MM.1S (cell line): Measurements from ENCODE around the gene TP53AIP1.

Source experiments
- DNase-seq: peaks from one replicate; pipeline ENCODE4 v3.0.0-alpha.2; 2015
- H2AFZ ChIP-seq: fragments of 300-600 bp; sonication (generic); 2 replicates; pipeline ENCODE4 v1.6.0; 2016; ENCODE audit warnings: antibody characterized with exemption, low read length
- H3F3A ChIP-seq: fragments of 300-600 bp; sonication (generic); 2 replicates; pipeline ENCODE4 v1.6.1; 2016; ENCODE audit warnings: mild to moderate bottlenecking, antibody characterized with exemption, low read length, moderate library complexity, mixed read lengths; ENCODE audit not compliant: insufficient read depth
- H3K27ac ChIP-seq: fragments of 300-600 bp; sonication (generic); 2 replicates; pipeline ENCODE4 v1.5.1; 2016; ENCODE audit warnings: mild to moderate bottlenecking, low read length
- H3K27me3 ChIP-seq: fragments of 300-600 bp; sonication (generic); replicated peaks from 2 replicates; pipeline ENCODE4 v1.6.0; 2016; ENCODE audit warnings: low read length; ENCODE audit not compliant: insufficient read depth
- H3K36me3 ChIP-seq: fragments of 300-600 bp; sonication (generic); replicated peaks from 2 replicates; pipeline ENCODE4 v1.6.1; 2016; ENCODE audit warnings: mild to moderate bottlenecking, low read length, mixed read lengths; ENCODE audit not compliant: insufficient read depth
- H3K4me1 ChIP-seq: fragments of 300-600 bp; sonication (generic); 2 replicates; pipeline ENCODE4 v1.6.1; 2016; ENCODE audit warnings: low read length, mixed read lengths
- H3K4me2 ChIP-seq: fragments of 300-600 bp; sonication (generic); 2 replicates; pipeline ENCODE4 v1.6.0; 2016; ENCODE audit warnings: low read depth, low read length
- H3K4me3 ChIP-seq: fragments of 300-600 bp; sonication (generic); 2 replicates; pipeline ENCODE4 v1.5.1; 2016; ENCODE audit warnings: low read length, mixed read lengths
- H3K79me2 ChIP-seq: fragments of 300-600 bp; sonication (generic); 2 replicates; pipeline ENCODE4 v1.6.1; 2016; ENCODE audit warnings: mixed run types, low read length, mixed read lengths
- H3K9ac ChIP-seq: fragments of 300-600 bp; sonication (generic); 2 replicates; pipeline ENCODE4 v1.6.1; 2016; ENCODE audit warnings: low read length, mixed read lengths
- H3K9me2 ChIP-seq: fragments of 300-600 bp; sonication (generic); replicated peaks from 2 replicates; pipeline ENCODE4 v1.6.1; 2016; ENCODE audit warnings: mild to moderate bottlenecking, low read length, mixed read lengths; ENCODE audit not compliant: insufficient read depth
- H3K9me3 ChIP-seq: fragments of 300-600 bp; sonication (generic); replicated peaks from 2 replicates; pipeline ENCODE4 v1.6.1; 2016; ENCODE audit warnings: mild to moderate bottlenecking, low read length, mixed read lengths; ENCODE audit not compliant: insufficient read depth
- H4K20me1 ChIP-seq: fragments of 300-600 bp; sonication (generic); 2 replicates; pipeline ENCODE4 v1.6.1; 2016; ENCODE audit warnings: mild to moderate bottlenecking, low read length, moderate library complexity, mixed read lengths; ENCODE audit not compliant: insufficient read depth
- EZH2 ChIP-seq: fragments of 300-600 bp; sonication (generic); optimal IDR thresholded peaks from 2 replicates; pipeline ENCODE3; 2017; ENCODE audit warnings: low read depth, mild to moderate bottlenecking, antibody characterized with exemption, low read length, mixed read lengths
- EZH2phosphoT487 ChIP-seq: fragments of 300-600 bp; sonication (generic); IDR thresholded peaks from 2 replicates; pipeline ENCODE4 v1.6.1; 2018; ENCODE audit warnings: antibody characterized with exemption, low read length
- TF ChIP-seq, protein P1 (sequence below): fragments of 300-600 bp; sonication (generic); IDR thresholded peaks from 2 replicates; pipeline ENCODE4 v1.5.1; 2016; ENCODE audit warnings: antibody characterized with exemption, low read length, mixed read lengths

The TP53AIP1 gene

DNA sequence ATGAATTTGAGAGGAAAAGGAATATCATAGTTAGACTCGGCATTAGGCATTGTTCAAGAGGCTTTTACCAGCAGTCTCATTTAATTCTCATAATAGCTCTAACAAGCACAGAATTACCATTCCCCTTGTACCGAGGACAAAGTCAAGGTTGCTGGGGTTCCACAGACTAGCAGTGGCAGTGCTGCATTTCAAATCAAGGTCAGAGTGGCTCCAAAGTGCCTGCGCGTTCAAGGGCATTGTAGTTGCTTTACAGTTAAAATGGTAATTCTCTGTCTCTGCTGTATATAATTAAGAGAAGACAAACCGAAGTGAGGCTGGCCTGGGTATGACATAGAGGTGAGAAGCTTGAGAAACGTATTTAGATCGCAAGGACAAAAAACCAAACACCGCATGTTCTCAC lies 40.4 kb upstream of the TP53AIP1 start:
- H3K9ac ChIP-seq = no peak overlapping the region
- no peak overlapping the region for H3K4me2 ChIP-seq
- DNase-seq = no peak
- no peaks in the 10 kb centered on the region for H3K4me1 ChIP-seq
- H3K9me3 ChIP-seq = no peaks in the 10 kb centered on the region
- H3F3A ChIP-seq = no peaks in the 10 kb centered on the region
- H3K36me3 ChIP-seq = no peaks in the 10 kb centered on the region
- H3K4me3 ChIP-seq = no peak overlapping the region
- no peak overlapping the region for H3K27ac ChIP-seq
- no peaks in the 10 kb centered on the region for H3K9me2 ChIP-seq
- TF ChIP-seq EZH2phosphoT487 (no peak), EZH2 (no peak)
- TF ChIP-seq, protein P1, sequence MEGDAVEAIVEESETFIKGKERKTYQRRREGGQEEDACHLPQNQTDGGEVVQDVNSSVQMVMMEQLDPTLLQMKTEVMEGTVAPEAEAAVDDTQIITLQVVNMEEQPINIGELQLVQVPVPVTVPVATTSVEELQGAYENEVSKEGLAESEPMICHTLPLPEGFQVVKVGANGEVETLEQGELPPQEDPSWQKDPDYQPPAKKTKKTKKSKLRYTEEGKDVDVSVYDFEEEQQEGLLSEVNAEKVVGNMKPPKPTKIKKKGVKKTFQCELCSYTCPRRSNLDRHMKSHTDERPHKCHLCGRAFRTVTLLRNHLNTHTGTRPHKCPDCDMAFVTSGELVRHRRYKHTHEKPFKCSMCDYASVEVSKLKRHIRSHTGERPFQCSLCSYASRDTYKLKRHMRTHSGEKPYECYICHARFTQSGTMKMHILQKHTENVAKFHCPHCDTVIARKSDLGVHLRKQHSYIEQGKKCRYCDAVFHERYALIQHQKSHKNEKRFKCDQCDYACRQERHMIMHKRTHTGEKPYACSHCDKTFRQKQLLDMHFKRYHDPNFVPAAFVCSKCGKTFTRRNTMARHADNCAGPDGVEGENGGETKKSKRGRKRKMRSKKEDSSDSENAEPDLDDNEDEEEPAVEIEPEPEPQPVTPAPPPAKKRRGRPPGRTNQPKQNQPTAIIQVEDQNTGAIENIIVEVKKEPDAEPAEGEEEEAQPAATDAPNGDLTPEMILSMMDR = no peak
- H3K27me3 ChIP-seq = no peaks in the 10 kb centered on the region
- no peaks in the 10 kb centered on the region for H4K20me1 ChIP-seq
- no peaks in the 10 kb centered on the region for H3K79me2 ChIP-seq
- H2AFZ ChIP-seq = no peak overlapping the region

- no peak for TF ChIP-seq EZH2
- no peak for TF ChIP-seq EZH2phosphoT487
- TF ChIP-seq, protein P1 = no peak
- H3K27me3 ChIP-seq = no peaks in the 10 kb centered on the region
These were observed 38.6 kb upstream of the TP53AIP1 start for GRCh38 chr11:128981254-128981653.

DNA sequence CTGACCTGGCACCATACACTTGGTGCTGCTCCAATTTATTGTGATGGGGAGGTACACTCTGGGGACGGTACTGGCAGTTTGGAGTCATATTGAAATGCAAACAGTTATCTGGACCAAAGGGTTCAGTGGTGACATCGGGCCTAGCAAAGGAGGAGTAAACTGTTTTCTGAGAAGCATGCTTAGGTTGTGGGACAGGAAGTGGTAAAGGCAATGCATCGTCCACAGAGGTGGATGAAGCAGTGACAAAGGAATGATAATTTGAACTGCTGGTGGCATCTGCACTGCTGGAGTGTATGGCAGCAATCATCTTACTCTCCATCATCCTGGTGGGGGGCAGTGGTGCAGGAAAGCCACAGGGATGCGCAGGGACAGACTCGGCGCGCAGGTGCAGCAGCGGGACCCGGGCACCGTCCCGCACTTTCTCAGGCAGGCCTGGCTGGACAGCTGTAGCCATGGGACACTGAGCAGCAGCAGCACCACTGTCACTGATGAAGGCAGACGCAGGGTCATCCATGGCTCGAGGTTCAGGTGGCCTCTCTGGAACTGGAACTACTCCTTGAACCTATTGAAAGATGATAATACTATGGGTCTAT lies 28.0 kb upstream of the TP53AIP1 start:
- H2AFZ ChIP-seq = no peak overlapping the region
- no peaks in the 10 kb centered on the region for H3K4me1 ChIP-seq
- H3K4me2 ChIP-seq = no peak overlapping the region
- no peaks in the 10 kb centered on the region for H3K27me3 ChIP-seq
- H3K9me2 ChIP-seq = no peaks in the 10 kb centered on the region
- no peak overlapping the region for H3K4me3 ChIP-seq
- no peaks in the 10 kb centered on the region for H3K79me2 ChIP-seq
- DNase-seq = no peak
- TF ChIP-seq EZH2 = no peak
- no peaks in the 10 kb centered on the region for H3K9me3 ChIP-seq
- H3K27ac ChIP-seq = no peak overlapping the region
- no peaks in the 10 kb centered on the region for H3K36me3 ChIP-seq
- no peaks in the 10 kb centered on the region for H3F3A ChIP-seq
- no peak overlapping the region for H3K9ac ChIP-seq
- H4K20me1 ChIP-seq = no peaks in the 10 kb centered on the region

More at GRCh38 chr11:128981254-128981653, 38.6 kb upstream of the TP53AIP1 start:
- H3K36me3 ChIP-seq = no peaks in the 10 kb centered on the region
- H3K9ac ChIP-seq = no peak overlapping the region
- no peaks in the 10 kb centered on the region for H3K9me3 ChIP-seq
- no peaks in the 10 kb centered on the region for H3K4me1 ChIP-seq
- H4K20me1 ChIP-seq = no peaks in the 10 kb centered on the region
- H3K27ac ChIP-seq = no peak overlapping the region
- H3F3A ChIP-seq = no peaks in the 10 kb centered on the region
- DNase-seq = no peak
- H2AFZ ChIP-seq = no peak overlapping the region
- no peak overlapping the region for H3K4me2 ChIP-seq
- H3K79me2 ChIP-seq = no peaks in the 10 kb centered on the region
- no peaks in the 10 kb centered on the region for H3K9me2 ChIP-seq
- no peak overlapping the region for H3K4me3 ChIP-seq

GRCh38 chr11:128968916-128969315 lies 26.2 kb upstream of the TP53AIP1 start:
- TF ChIP-seq, protein P1 = no peak
- TF ChIP-seq EZH2 = no peak
- TF ChIP-seq EZH2phosphoT487 = no peak
- H3K27ac ChIP-seq = no peak overlapping the region

More at GRCh38 chr11:128968916-128969315, 26.2 kb upstream of the TP53AIP1 start:
- Histone ChIP-seq H4K20me1 (no peaks in the 10 kb centered on the region), H3K4me1 (peaks cover 12% of the 10 kb centered on the region), H3K9ac (no peak overlapping the region), H3F3A (no peaks in the 10 kb centered on the region), H3K79me2 (no peaks in the 10 kb centered on the region), H3K9me3 (no peaks in the 10 kb centered on the region), H3K4me2 (no peak overlapping the region), H3K9me2 (no peaks in the 10 kb centered on the region), H2AFZ (no peak overlapping the region), H3K27me3 (no peaks in the 10 kb centered on the region), H3K4me3 (no peak overlapping the region), H3K36me3 (no peaks in the 10 kb centered on the region)
- no peak for DNase-seq
